HG03060 (cell line): ENCODE results near the gene ADGRD2.
"Not testable (repeated sequence)": the region's sequence is repeated elsewhere in the genome, so short reads cannot be mapped to it uniquely, and the experiment has no call there.

Source experiments
- ATAC-seq: cut with Tn5 transposase; IDR thresholded peaks from one replicate; pipeline ENCODE4 v1.9.1; 2021; ENCODE audit warnings: low read depth, moderate number of reproducible peaks; ENCODE audit not compliant: unreplicated experiment

The ADGRD2 gene

GRCh38 chr9:124450241-124450924 lies at the start of gene ADGRD2:
TSS of gene ADGRD2 (plus strand) at chr9:124450451. CDS start at chr9:124451667, 1,216 bp downstream.
- no peak for ATAC-seq

- no peak for ATAC-seq
Observed at GRCh38 chr9:124403246-124403645, 47.0 kb upstream of the ADGRD2 start.

- no peak for ATAC-seq
Observed at GRCh38 chr9:124409410-124409809, 40.8 kb upstream of the ADGRD2 start.

GRCh38 chr9:124410321-124410913 lies 39.8 kb upstream of the ADGRD2 start:
- ATAC-seq = no peak

- ATAC-seq = no peak
Observed at GRCh38 chr9:124411514-124412227, 38.6 kb upstream of the ADGRD2 start.

- no peak for ATAC-seq
Observed at GRCh38 chr9:124412228-124412575, 38.0 kb upstream of the ADGRD2 start.

GRCh38 chr9:124414612-124415011 lies 35.6 kb upstream of the ADGRD2 start:
- no peak for ATAC-seq

GRCh38 chr9:124415102-124415851 lies 35.0 kb upstream of the ADGRD2 start, which contains the start of gene PSMB7:
TSS of gene PSMB7 (minus strand) at chr9:124415442. CDS start at chr9:124415425, 17 bp downstream.
- peak; percentile 82 for ATAC-seq

GRCh38 chr9:124415852-124416484 lies 34.3 kb upstream of the ADGRD2 start:
- no peak for ATAC-seq

GRCh38 chr9:124419832-124420489 lies 30.3 kb upstream of the ADGRD2 start:
- no peak for ATAC-seq

GRCh38 chr9:124420991-124421543 lies 29.2 kb upstream of the ADGRD2 start:
- no peak for ATAC-seq

- no peak for ATAC-seq
Observed at GRCh38 chr9:124423155-124423554, 27.1 kb upstream of the ADGRD2 start.

- ATAC-seq = no peak
Observed at GRCh38 chr9:124423591-124423990, 26.7 kb upstream of the ADGRD2 start.

GRCh38 chr9:124425733-124426132 lies 24.5 kb upstream of the ADGRD2 start:
- not testable (repeated sequence) for ATAC-seq

- no peak for ATAC-seq
Observed at GRCh38 chr9:124426361-124426760, 23.9 kb upstream of the ADGRD2 start.

GRCh38 chr9:124427281-124427680 lies 23.0 kb upstream of the ADGRD2 start:
- ATAC-seq = no peak

- ATAC-seq = no peak
Observed at GRCh38 chr9:124428751-124429529, 21.3 kb upstream of the ADGRD2 start.

- ATAC-seq = no peak
Observed at GRCh38 chr9:124429530-124429867, 20.8 kb upstream of the ADGRD2 start.

GRCh38 chr9:124436320-124436719 lies 13.9 kb upstream of the ADGRD2 start:
- ATAC-seq = no peak
